Measurements from ENCODE around the gene CSRP3.

- TF ChIP-seq, protein P1, sequence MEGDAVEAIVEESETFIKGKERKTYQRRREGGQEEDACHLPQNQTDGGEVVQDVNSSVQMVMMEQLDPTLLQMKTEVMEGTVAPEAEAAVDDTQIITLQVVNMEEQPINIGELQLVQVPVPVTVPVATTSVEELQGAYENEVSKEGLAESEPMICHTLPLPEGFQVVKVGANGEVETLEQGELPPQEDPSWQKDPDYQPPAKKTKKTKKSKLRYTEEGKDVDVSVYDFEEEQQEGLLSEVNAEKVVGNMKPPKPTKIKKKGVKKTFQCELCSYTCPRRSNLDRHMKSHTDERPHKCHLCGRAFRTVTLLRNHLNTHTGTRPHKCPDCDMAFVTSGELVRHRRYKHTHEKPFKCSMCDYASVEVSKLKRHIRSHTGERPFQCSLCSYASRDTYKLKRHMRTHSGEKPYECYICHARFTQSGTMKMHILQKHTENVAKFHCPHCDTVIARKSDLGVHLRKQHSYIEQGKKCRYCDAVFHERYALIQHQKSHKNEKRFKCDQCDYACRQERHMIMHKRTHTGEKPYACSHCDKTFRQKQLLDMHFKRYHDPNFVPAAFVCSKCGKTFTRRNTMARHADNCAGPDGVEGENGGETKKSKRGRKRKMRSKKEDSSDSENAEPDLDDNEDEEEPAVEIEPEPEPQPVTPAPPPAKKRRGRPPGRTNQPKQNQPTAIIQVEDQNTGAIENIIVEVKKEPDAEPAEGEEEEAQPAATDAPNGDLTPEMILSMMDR (IDR thresholded peaks at IDR 0.05): no peak
- TF ChIP-seq POLR2AphosphoS5 (IDR thresholded peaks at IDR 0.05): no peak
These were observed 43.6 kb upstream of the CSRP3 start for GRCh38 chr11:19245351-19245750.
